ENCODE measurements around the gene CDH7. TPM values are rescaled to one million over a fixed set of nuclear protein-coding genes. Genes with fewer than 3 reads are reported as not detected.

Gene CDH7
- total and polyA plus RNA-seq, 2 of the 13 experiments (the other 11 are each of a cell fraction or from before 2014, with no cell fraction given): not detected

DNA sequence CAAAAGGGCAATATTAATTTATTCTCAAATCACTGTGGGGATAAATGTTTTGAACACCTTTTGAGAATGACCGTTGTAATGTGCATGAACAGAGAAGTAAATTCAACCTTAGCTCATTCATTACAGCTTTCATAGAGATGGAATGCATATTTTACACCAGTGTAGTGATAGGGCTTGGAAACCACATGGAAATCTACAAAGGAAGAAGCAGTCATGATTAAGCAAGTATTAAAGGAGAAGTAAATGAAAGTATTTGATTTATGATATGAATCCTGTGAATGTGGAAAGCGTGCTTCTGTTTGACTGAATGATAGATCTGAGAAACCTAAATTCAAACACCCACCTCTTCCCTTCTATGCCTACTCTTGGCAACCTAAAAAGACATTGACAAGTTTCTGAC, 64.7 kb downstream of the CDH7 start:
- ATAC-seq: no peak
- H4K20me1 ChIP-seq (ENCODE audit: insufficient read depth, low read length): no peaks in the 10 kb centered on the region
- H3K79me2 ChIP-seq (ENCODE audit: insufficient read depth, low read length): no peaks in the 10 kb centered on the region
- no peak for FAIRE-seq
- H3K9me3 ChIP-seq (ENCODE audit: low read length): no peaks in the 10 kb centered on the region
- no peaks in the 10 kb centered on the region for H3K27me3 ChIP-seq (ENCODE audit: control insufficient read depth in 1 of 2, insufficient read depth in 2 of 2, low read length in 2 of 2)
- no peaks in the 10 kb centered on the region for H3K4me1 ChIP-seq (ENCODE audit: insufficient read depth, low read length)
- in situ Hi-C loops (cut with HindIII; ENCODE audit: extremely low pct_ligation_motif_present, low pct_unique_long_range_greater_than_20kb) (no loop called here), intact Hi-C loops (cut with micrococcal nuclease; ENCODE audit: unreplicated experiment) (no loop called here)
- H3K36me3 ChIP-seq (replicated peaks in 1 of 2; ENCODE audit: control insufficient read depth in 1 of 2, insufficient read depth in 2 of 2, low read length in 2 of 2): no peaks in the 10 kb centered on the region
- POLR2A ChIA-PET: no interaction called here
- H3K9ac ChIP-seq (ENCODE audit: insufficient read depth, low read depth, low read length): no peak overlapping the region
- H3K27ac ChIP-seq (ENCODE audit: extremely low read length, insufficient read depth, low read length): no peak overlapping the region
- TF ChIP-seq, protein P1, sequence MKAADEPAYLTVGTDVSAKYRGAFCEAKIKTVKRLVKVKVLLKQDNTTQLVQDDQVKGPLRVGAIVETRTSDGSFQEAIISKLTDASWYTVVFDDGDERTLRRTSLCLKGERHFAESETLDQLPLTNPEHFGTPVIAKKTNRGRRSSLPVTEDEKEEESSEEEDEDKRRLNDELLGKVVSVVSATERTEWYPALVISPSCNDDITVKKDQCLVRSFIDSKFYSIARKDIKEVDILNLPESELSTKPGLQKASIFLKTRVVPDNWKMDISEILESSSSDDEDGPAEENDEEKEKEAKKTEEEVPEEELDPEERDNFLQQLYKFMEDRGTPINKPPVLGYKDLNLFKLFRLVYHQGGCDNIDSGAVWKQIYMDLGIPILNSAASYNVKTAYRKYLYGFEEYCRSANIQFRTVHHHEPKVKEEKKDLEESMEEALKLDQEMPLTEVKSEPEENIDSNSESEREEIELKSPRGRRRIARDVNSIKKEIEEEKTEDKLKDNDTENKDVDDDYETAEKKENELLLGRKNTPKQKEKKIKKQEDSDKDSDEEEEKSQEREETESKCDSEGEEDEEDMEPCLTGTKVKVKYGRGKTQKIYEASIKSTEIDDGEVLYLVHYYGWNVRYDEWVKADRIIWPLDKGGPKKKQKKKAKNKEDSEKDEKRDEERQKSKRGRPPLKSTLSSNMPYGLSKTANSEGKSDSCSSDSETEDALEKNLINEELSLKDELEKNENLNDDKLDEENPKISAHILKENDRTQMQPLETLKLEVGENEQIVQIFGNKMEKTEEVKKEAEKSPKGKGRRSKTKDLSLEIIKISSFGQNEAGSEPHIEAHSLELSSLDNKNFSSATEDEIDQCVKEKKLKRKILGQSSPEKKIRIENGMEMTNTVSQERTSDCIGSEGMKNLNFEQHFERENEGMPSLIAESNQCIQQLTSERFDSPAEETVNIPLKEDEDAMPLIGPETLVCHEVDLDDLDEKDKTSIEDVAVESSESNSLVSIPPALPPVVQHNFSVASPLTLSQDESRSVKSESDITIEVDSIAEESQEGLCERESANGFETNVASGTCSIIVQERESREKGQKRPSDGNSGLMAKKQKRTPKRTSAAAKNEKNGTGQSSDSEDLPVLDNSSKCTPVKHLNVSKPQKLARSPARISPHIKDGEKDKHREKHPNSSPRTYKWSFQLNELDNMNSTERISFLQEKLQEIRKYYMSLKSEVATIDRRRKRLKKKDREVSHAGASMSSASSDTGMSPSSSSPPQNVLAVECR (CRISPR knock-in tag; IDR thresholded peaks at IDR 0.05; ENCODE audit: borderline replicate concordance): no peak
- no peak for TF ChIP-seq ZNF432 (CRISPR knock-in tag; IDR thresholded peaks at IDR 0.05; ENCODE audit: borderline replicate concordance)
- TF ChIP-seq HMGA1 (CRISPR knock-in tag; conservative IDR thresholded peaks at IDR 0.05): no peak
- TF ChIP-seq ATF1 (CRISPR knock-in tag; IDR thresholded peaks at IDR 0.05): no peak
- TF ChIP-seq SOX13 (IDR thresholded peaks at IDR 0.05): no peak
- no peak for TF ChIP-seq SOX13 (CRISPR knock-in tag; conservative IDR thresholded peaks at IDR 0.05 in 1 of 2, IDR thresholded peaks at IDR 0.05 in 1 of 2)
- no peak for TF ChIP-seq RFX1 (IDR thresholded peaks at IDR 0.05)
- no peak for TF ChIP-seq ZNF766 (CRISPR knock-in tag; IDR thresholded peaks at IDR 0.05; ENCODE audit: borderline replicate concordance)
- no peak for TF ChIP-seq FOXA1 (IDR thresholded peaks at IDR 0.05)
- TF ChIP-seq FOXA1 (CRISPR knock-in tag; IDR thresholded peaks at IDR 0.05): no peak
- TF ChIP-seq SMARCC2 (IDR thresholded peaks at IDR 0.05): no peak
- no peak for TF ChIP-seq MEIS2 (CRISPR knock-in tag; IDR thresholded peaks at IDR 0.05)
- TF ChIP-seq, protein P2, sequence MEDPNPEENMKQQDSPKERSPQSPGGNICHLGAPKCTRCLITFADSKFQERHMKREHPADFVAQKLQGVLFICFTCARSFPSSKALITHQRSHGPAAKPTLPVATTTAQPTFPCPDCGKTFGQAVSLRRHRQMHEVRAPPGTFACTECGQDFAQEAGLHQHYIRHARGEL (CRISPR knock-in tag; IDR thresholded peaks at IDR 0.05): no peak
- TF ChIP-seq ZNF180 (CRISPR knock-in tag; IDR thresholded peaks at IDR 0.05; ENCODE audit: borderline replicate concordance, low read depth): no peak
- no peak for TF ChIP-seq ZNF354B (CRISPR knock-in tag; IDR thresholded peaks at IDR 0.05)
- no peak for TF ChIP-seq ZNF768 (CRISPR knock-in tag; IDR thresholded peaks at IDR 0.05)
- no peak for TF ChIP-seq ZNF446 (CRISPR knock-in tag; IDR thresholded peaks at IDR 0.05)
- TF ChIP-seq, protein P3, sequence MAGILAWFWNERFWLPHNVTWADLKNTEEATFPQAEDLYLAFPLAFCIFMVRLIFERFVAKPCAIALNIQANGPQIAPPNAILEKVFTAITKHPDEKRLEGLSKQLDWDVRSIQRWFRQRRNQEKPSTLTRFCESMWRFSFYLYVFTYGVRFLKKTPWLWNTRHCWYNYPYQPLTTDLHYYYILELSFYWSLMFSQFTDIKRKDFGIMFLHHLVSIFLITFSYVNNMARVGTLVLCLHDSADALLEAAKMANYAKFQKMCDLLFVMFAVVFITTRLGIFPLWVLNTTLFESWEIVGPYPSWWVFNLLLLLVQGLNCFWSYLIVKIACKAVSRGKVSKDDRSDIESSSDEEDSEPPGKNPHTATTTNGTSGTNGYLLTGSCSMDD (CRISPR knock-in tag; IDR thresholded peaks at IDR 0.05): no peak
- H3K4me2 ChIP-seq (ENCODE audit: low read depth, low read length): no peak overlapping the region
- 2% methylated on average over 2 of the region's 2 CpGs for WGBS (ENCODE audit: low lambda C conversion rate)
- CTCF ChIA-PET (ENCODE audit: low intra/inter-chr PET ratio, low total read pairs): no interaction called here
- H2AFZ ChIP-seq (ENCODE audit: low read length): no peak overlapping the region
- H3K4me3 ChIP-seq (replicated peaks in 1 of 3; ENCODE audit: insufficient read depth in 1 of 3, low read depth in 2 of 3, low read length in 3 of 3): no peak overlapping the region
- no peak for DNase-seq (ENCODE audit: low spot score)
- no TSS peak for BruUV-seq (replicated peaks)

Data from HepG2 (cell line).